HEK293 (cell line): ENCODE results near the gene AOC2.
A peak's percentile ranks its signal among the peaks of the same experiment; 100 is the strongest.

Experiments used
- CTCF ChIA-PET: fragments of 350-600 bp; formaldehyde crosslinking; extraction: SDS; loops from one replicate; lab custom pipeline; 2021; ENCODE audit warnings: antibody characterized with exemption; lab: Yijun Ruan, JAX
- POLR2A ChIA-PET: fragments of 300-600 bp; formaldehyde crosslinking; extraction: SDS; loops from one replicate; lab custom pipeline; 2020; ENCODE audit warnings: antibody characterized with exemption, inconsistent platforms; lab: Yijun Ruan, JAX
- H3K27ac ChIP-seq: fragments of 200-500 bp; sonication (Bioruptor generic); 2 replicates; pipeline ENCODE4 v1.5.1; 2014; ENCODE audit warnings: low read depth, low read length, control low read depth, inconsistent platforms; ENCODE audit errors: extremely low read depth
- H3K36me3 ChIP-seq, 2 experiments: fragments of 200-500 bp in 1 of 2; sonication (Bioruptor generic) in 1 of 2; 1 replicate in 1 of 2; 2 replicates in 1 of 2; pipeline ENCODE4 v1.5.1; 2014 to 2017; ENCODE audit warnings: inconsistent platforms in 2 of 2, low read length in 2 of 2; ENCODE audit not compliant: control insufficient read depth in 2 of 2, insufficient read depth in 1 of 2
- H3K4me1 ChIP-seq: fragments of 200-500 bp; sonication (Bioruptor generic); 2 replicates; pipeline ENCODE4 v1.5.1; 2014; ENCODE audit warnings: mild to moderate bottlenecking, low read length, inconsistent platforms; ENCODE audit not compliant: control insufficient read depth, insufficient read depth
- H3K4me3 ChIP-seq: 2 replicates; pipeline ENCODE4 v1.5.1; 2011; ENCODE audit warnings: low read depth, mild to moderate bottlenecking, control low read depth, low read length, moderate library complexity
- H3K9me3 ChIP-seq: fragments of 200-500 bp; sonication (Bioruptor generic); 2 replicates; pipeline ENCODE4 v1.5.1; 2014; ENCODE audit warnings: low read depth, low read length, inconsistent platforms; ENCODE audit not compliant: control insufficient read depth, insufficient read depth
- HOXA7 ChIP-seq: sonication (generic); formaldehyde crosslinking; IDR thresholded peaks from 2 replicates; pipeline ENCODE4 v1.8.1; 2022; ENCODE audit warnings: missing genetic modification reagents, borderline replicate concordance
- MZF1 ChIP-seq: fragments of 450-650 bp; formaldehyde crosslinking; IDR thresholded peaks from 2 replicates; pipeline ENCODE4 v1.5.1; 2017; ENCODE audit warnings: missing biosample characterization, missing genetic modification characterization, borderline replicate concordance
- SETDB1 ChIP-seq: IDR thresholded peaks from one replicate; pipeline ENCODE4 v1.6.1; 2017; ENCODE audit warnings: mild to moderate bottlenecking, low read length, moderate library complexity, mixed read lengths; ENCODE audit not compliant: insufficient read length
- ZBTB20 ChIP-seq: fragments of 450-650 bp; formaldehyde crosslinking; IDR thresholded peaks from 2 replicates; pipeline ENCODE4 v1.5.1; 2016; ENCODE audit warnings: missing biosample characterization, missing genetic modification characterization
- ZNF121 ChIP-seq: fragments of 450-650 bp; formaldehyde crosslinking; IDR thresholded peaks from 2 replicates; pipeline ENCODE4 v1.5.1; 2016; ENCODE audit warnings: missing biosample characterization, missing genetic modification characterization
- ZNF169 ChIP-seq: fragments of 450-650 bp; formaldehyde crosslinking; IDR thresholded peaks from 2 replicates; pipeline ENCODE4 v1.5.1; 2016; ENCODE audit warnings: missing biosample characterization, missing genetic modification characterization
- ZNF391 ChIP-seq: fragments of 450-650 bp; formaldehyde crosslinking; IDR thresholded peaks from 2 replicates; pipeline ENCODE4 v1.5.1; 2016; ENCODE audit warnings: low read depth, missing biosample characterization, missing genetic modification characterization, borderline replicate concordance
- ZNF404 ChIP-seq: fragments of 450-650 bp; formaldehyde crosslinking; IDR thresholded peaks from 2 replicates; pipeline ENCODE4 v1.5.1; 2017; ENCODE audit warnings: missing biosample characterization, missing genetic modification characterization
- ZNF426 ChIP-seq: fragments of 450-650 bp; formaldehyde crosslinking; IDR thresholded peaks from 2 replicates; pipeline ENCODE4 v1.5.1; 2017; ENCODE audit warnings: missing biosample characterization, missing genetic modification characterization, mild to moderate bottlenecking, inconsistent platforms, moderate library complexity
- ZNF521 ChIP-seq: fragments of 450-650 bp; formaldehyde crosslinking; IDR thresholded peaks from 2 replicates; pipeline ENCODE4 v1.5.1; 2017; ENCODE audit warnings: missing biosample characterization, mild to moderate bottlenecking, missing genetic modification characterization
- ZNF548 ChIP-seq: fragments of 450-650 bp; formaldehyde crosslinking; IDR thresholded peaks from 2 replicates; pipeline ENCODE4 v1.5.1; 2016; ENCODE audit warnings: missing biosample characterization, missing genetic modification characterization
- ZNF555 ChIP-seq: fragments of 450-650 bp; formaldehyde crosslinking; conservative IDR thresholded peaks from 2 replicates; pipeline ENCODE4 v1.5.1; 2017; ENCODE audit warnings: missing biosample characterization, mild to moderate bottlenecking, missing genetic modification characterization, inconsistent platforms
- ZNF658 ChIP-seq: fragments of 450-650 bp; formaldehyde crosslinking; IDR thresholded peaks from 2 replicates; pipeline ENCODE4; 2016; ENCODE audit warnings: missing biosample characterization, missing genetic modification characterization
- ZNF76 ChIP-seq: fragments of 450-650 bp; formaldehyde crosslinking; IDR thresholded peaks from 2 replicates; pipeline ENCODE4; 2016; ENCODE audit warnings: low read depth, missing biosample characterization, missing genetic modification characterization, borderline replicate concordance
- TF ChIP-seq, protein P1 (sequence below): fragments of 450-650 bp; formaldehyde crosslinking; conservative IDR thresholded peaks from 2 replicates; pipeline ENCODE4 v1.5.1; 2016; ENCODE audit warnings: low read depth, missing biosample characterization, missing genetic modification characterization
- TF ChIP-seq, protein P2 (sequence below): IDR thresholded peaks from 2 replicates; pipeline ENCODE4 v1.6.1; 2011; ENCODE audit warnings: mild to moderate bottlenecking, low read depth, low read length, borderline replicate concordance
- TF ChIP-seq, protein P3 (sequence below): fragments of 450-650 bp; formaldehyde crosslinking; IDR thresholded peaks from 2 replicates; pipeline ENCODE4 v1.5.1; 2016; ENCODE audit warnings: missing biosample characterization, missing genetic modification characterization

AOC2 gene

DNA sequence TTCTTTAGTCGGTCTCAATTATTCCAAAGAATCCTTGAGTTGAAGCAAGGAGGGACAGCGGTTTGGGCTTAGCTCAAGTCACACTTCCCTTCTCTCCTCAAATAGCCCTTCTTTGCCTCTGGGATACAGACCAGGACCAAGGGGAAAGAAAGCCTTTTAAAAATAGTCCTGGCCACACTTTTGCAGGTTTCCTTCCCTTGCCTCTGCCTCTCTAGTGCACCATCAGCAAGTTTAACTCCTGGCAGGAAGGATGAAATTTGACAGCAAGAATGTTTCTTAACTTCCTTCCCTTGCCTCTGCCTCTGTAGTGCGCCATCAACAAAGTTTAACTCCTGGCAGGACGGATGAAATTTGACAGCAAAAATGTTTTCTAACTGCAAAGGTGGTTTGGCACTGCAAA, 49.0 kb downstream of the AOC2 start (continued):
- TF ChIP-seq, protein P1, sequence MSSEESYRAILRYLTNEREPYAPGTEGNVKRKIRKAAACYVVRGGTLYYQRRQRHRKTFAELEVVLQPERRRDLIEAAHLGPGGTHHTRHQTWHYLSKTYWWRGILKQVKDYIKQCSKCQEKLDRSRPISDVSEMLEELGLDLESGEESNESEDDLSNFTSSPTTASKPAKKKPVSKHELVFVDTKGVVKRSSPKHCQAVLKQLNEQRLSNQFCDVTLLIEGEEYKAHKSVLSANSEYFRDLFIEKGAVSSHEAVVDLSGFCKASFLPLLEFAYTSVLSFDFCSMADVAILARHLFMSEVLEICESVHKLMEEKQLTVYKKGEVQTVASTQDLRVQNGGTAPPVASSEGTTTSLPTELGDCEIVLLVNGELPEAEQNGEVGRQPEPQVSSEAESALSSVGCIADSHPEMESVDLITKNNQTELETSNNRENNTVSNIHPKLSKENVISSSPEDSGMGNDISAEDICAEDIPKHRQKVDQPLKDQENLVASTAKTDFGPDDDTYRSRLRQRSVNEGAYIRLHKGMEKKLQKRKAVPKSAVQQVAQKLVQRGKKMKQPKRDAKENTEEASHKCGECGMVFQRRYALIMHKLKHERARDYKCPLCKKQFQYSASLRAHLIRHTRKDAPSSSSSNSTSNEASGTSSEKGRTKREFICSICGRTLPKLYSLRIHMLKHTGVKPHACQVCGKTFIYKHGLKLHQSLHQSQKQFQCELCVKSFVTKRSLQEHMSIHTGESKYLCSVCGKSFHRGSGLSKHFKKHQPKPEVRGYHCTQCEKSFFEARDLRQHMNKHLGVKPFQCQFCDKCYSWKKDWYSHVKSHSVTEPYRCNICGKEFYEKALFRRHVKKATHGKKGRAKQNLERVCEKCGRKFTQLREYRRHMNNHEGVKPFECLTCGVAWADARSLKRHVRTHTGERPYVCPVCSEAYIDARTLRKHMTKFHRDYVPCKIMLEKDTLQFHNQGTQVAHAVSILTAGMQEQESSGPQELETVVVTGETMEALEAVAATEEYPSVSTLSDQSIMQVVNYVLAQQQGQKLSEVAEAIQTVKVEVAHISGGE (tag by site-specific recombination), result no peak
- TF ChIP-seq MZF1 (no peak), ZNF521 (tag by site-specific recombination) (no peak), ZNF426 (no peak), ZNF404 (tag by site-specific recombination) (no peak), SETDB1 (no peak), ZNF169 (no peak), ZNF658 (tag by site-specific recombination) (no peak), ZNF391 (tag by site-specific recombination) (no peak), HOXA7 (CRISPR knock-in tag) (no peak)
- TF ChIP-seq, protein P2, sequence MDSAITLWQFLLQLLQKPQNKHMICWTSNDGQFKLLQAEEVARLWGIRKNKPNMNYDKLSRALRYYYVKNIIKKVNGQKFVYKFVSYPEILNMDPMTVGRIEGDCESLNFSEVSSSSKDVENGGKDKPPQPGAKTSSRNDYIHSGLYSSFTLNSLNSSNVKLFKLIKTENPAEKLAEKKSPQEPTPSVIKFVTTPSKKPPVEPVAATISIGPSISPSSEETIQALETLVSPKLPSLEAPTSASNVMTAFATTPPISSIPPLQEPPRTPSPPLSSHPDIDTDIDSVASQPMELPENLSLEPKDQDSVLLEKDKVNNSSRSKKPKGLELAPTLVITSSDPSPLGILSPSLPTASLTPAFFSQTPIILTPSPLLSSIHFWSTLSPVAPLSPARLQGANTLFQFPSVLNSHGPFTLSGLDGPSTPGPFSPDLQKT, result no peak

DNA sequence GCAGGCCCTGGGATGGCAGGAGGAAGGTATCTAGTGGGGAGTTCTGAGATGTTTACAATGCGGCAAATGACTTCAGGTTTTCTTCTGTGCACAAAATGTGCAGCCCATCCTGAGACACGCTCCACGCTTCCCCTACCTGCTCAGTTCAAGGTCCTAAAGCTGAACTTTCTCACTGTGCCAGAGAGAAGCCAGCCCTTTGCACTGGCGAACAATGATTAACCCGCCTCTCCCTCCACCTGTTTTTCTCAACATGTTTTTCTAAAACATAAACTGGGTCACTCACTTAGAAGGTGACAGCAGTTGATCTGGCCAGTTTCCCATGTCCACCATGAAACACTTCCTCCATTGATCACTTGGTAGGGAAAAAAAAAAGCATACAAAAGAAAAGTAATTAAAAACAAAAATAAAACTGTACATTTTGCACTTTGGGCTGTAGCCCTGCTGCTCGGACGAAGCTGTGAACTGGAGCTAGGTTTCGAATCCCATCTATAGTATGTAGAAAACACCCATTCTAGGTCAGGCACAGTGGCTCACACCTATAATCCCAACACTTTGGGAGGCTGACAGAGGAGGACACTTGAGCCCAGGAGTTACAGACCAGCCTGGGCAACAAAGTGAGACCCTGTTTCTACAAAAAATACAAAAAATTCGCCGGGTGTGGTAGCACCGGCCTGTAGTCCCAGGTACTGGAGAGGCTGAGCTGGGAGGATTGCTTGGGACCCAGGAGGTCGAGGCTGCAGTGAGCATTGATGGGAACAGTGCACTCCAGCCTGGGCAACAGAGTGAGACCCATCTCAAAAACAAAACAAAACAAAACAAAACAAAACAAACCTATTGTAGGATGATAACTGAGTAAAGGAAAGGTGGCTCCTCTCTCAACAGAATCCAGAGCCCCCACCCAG, 50.2 kb downstream of the AOC2 start:
- H3K36me3 ChIP-seq, result no peaks in the 10 kb centered on the region; a peak in 1 of 3 replicates
- CTCF ChIA-PET, result interaction anchor here (0.6 kb wide), 2 partner anchors 9 to 11 kb away, joined by 3 to 5 read pairs; no protein-coding TSS in a partner anchor
- H3K27ac ChIP-seq, result no peak overlapping the region
- H3K4me3 ChIP-seq, result no peak overlapping the region
- no peaks in the 10 kb centered on the region for H3K9me3 ChIP-seq
- POLR2A ChIA-PET, result interaction anchor here (1.4 kb wide), 1 partner anchor 70 kb away, joined by 3 read pairs; the partner anchor contains the start of gene BECN1
- TF ChIP-seq ZNF76 (tag by site-specific recombination), result no peak
- 0 out of 2 replicates have a peak, but pooled peaks have one; percentile 23 for TF ChIP-seq ZNF121 (tag by site-specific recombination)
- no peak for TF ChIP-seq ZNF555 (tag by site-specific recombination)
- no peaks in the 10 kb centered on the region; the same call in 1 of the 2 replicates for H3K4me1 ChIP-seq

DNA sequence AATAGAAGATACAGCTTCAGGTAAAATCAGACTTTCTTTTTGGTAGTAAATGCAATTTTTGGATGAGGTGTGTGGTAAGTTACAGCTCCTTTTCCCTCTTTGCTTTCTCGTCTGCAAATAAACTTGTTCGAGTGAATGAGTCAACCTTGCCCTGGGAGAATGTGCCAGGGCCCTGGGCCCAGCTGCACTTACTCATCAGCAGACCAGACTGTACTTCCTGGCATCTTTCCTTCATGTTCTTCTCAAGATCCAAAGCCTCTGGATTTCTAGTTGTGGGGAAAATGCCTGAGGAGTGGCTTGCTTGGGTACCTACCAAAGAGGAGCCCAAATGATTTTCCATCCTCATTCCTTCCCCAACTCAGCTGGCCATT, 50.8 kb downstream of the AOC2 start:
- POLR2A ChIA-PET, result interaction anchor here (1.4 kb wide), 1 partner anchor 71 kb away, joined by 3 read pairs; the partner anchor contains the start of gene BECN1
- TF ChIP-seq, protein P3, sequence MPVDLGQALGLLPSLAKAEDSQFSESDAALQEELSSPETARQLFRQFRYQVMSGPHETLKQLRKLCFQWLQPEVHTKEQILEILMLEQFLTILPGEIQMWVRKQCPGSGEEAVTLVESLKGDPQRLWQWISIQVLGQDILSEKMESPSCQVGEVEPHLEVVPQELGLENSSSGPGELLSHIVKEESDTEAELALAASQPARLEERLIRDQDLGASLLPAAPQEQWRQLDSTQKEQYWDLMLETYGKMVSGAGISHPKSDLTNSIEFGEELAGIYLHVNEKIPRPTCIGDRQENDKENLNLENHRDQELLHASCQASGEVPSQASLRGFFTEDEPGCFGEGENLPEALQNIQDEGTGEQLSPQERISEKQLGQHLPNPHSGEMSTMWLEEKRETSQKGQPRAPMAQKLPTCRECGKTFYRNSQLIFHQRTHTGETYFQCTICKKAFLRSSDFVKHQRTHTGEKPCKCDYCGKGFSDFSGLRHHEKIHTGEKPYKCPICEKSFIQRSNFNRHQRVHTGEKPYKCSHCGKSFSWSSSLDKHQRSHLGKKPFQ, result no peak
- peak; percentile 37; the same call in 1 of the 2 replicates for TF ChIP-seq ZBTB20 (tag by site-specific recombination)
- TF ChIP-seq ZNF548 (tag by site-specific recombination), result no peak
- TF ChIP-seq, all 188 proteins: peak for 1
- Histone ChIP-seq H3K4me1 (no peaks in the 10 kb centered on the region; the same call in 1 of the 2 replicates), H3K27ac (no peak overlapping the region), H3K9me3 (no peaks in the 10 kb centered on the region), H3K36me3 (no peaks in the 10 kb centered on the region; a peak in 1 of 3 replicates), H3K4me3 (no peak overlapping the region)
- CTCF ChIA-PET, result interaction anchor here (0.6 to 0.7 kb wide), 4 partner anchors 10 to 105 kb away, joined by 3 to 5 read pairs (median 5); no protein-coding TSS in a partner anchor
